NCI-H2171 treated with DMSO at 0.1 percent for 48 hours (cell line): Measurements from ENCODE around the gene PTGES2.

ENCODE experiments used
- DNase-seq: peaks from one replicate; lab custom pipeline; 2025; lab: John Stamatoyannopoulos, UW

The PTGES2 gene

GRCh38 chr9:128127568-128127989 lies at the start of gene PTGES2:
Gene PTGES2 (minus strand): TSS chr9:128127729. CDS start chr9:128127717, 12 bp downstream.
- peak; percentile 86 for DNase-seq

- DNase-seq: no peak
Observed at GRCh38 chr9:128175726-128176125, 48.2 kb upstream of the PTGES2 start.

- no peak for DNase-seq
Observed at GRCh38 chr9:128175102-128175563, 47.6 kb upstream of the PTGES2 start.

GRCh38 chr9:128174062-128174461 lies 46.5 kb upstream of the PTGES2 start:
- no peak for DNase-seq

GRCh38 chr9:128169925-128170324 lies 42.4 kb upstream of the PTGES2 start:
- DNase-seq: peak; percentile 99

GRCh38 chr9:128169492-128169891 lies 42.0 kb upstream of the PTGES2 start:
- no peak for DNase-seq

GRCh38 chr9:128168731-128169308 lies 41.3 kb upstream of the PTGES2 start:
- peak; percentile 35 for DNase-seq

GRCh38 chr9:128167209-128167608 lies 39.7 kb upstream of the PTGES2 start:
- no peak for DNase-seq

- no peak for DNase-seq
Observed at GRCh38 chr9:128166169-128166568, 38.6 kb upstream of the PTGES2 start.

- DNase-seq: no peak
Observed at GRCh38 chr9:128164307-128164885, 36.9 kb upstream of the PTGES2 start.

- DNase-seq: no peak
Observed at GRCh38 chr9:128163523-128164306, 36.2 kb upstream of the PTGES2 start.

- DNase-seq: no peak
Observed at GRCh38 chr9:128163027-128163515, 35.5 kb upstream of the PTGES2 start.

GRCh38 chr9:128162215-128163026 lies 34.9 kb upstream of the PTGES2 start:
- no peak for DNase-seq

GRCh38 chr9:128161215-128161902 lies 33.8 kb upstream of the PTGES2 start:
- DNase-seq: peak; percentile 51

GRCh38 chr9:128160603-128160987 lies 33.1 kb upstream of the PTGES2 start:
- DNase-seq: peak; percentile 54

- DNase-seq: peak; percentile 96
Observed at GRCh38 chr9:128159784-128160602, 32.5 kb upstream of the PTGES2 start, which contains the start of gene BBLN. Gene BBLN (plus strand): TSS chr9:128160265. CDS start chr9:128160408, 143 bp downstream.

GRCh38 chr9:128159522-128159783 lies 31.9 kb upstream of the PTGES2 start:
- DNase-seq: no peak

GRCh38 chr9:128155736-128156500 lies 28.4 kb upstream of the PTGES2 start:
- DNase-seq: no peak

- no peak for DNase-seq
Observed at GRCh38 chr9:128153947-128154695, 26.6 kb upstream of the PTGES2 start.
